ENCODE results near the gene SMAD6. TPM values are rescaled to one million over a fixed set of nuclear protein-coding genes. Genes with fewer than 3 reads are reported as not detected.
"Not testable (repeated sequence)": the region's sequence is repeated elsewhere in the genome, so short reads cannot be mapped to it uniquely, and the experiment has no call there.

Gene SMAD6
- polyA plus RNA-seq, 4 donors: 13.8 to 50.2 (median 26.8) TPM

- no peak for DNase-seq (ENCODE audit: low read depth in 4 of 4, low spot score in 3 of 4)
Measured at GRCh38 chr15:66753687-66754377, 51.8 kb downstream of the SMAD6 start.

DNA sequence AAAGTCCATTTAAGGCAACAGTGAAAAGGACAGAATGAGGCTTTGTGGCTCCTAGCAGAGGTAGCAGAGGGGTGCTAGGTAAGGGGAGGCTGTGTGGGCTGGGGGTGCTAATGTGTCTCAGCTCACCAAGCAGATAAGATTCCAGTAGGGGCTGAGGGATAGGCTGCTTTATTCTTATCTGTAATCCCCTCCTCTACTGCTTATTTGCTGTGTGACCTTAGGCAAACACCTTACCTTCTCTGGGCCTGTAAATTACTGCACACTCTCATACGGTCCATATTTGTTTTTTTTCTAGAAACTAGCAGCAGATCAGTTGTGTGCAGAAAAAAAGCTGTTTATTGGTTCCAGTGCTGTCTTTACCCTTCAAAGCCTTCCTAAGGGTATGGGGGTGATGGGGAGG, 52.8 kb downstream of the SMAD6 start:
- no peak for DNase-seq (ENCODE audit: low read depth in 4 of 4, low spot score in 3 of 4)

GRCh38 chr15:66755298-66756068, 53.4 kb downstream of the SMAD6 start:
- no peak for DNase-seq (ENCODE audit: low read depth in 4 of 4, low spot score in 3 of 4)

GRCh38 chr15:66756295-66756694, 54.3 kb downstream of the SMAD6 start:
- DNase-seq (ENCODE audit: low read depth in 4 of 4, low spot score in 3 of 4): no peak

GRCh38 chr15:66757030-66757429, 55.0 kb downstream of the SMAD6 start:
- no peak for DNase-seq (ENCODE audit: low read depth in 4 of 4, low spot score in 3 of 4)

- no peak for DNase-seq (ENCODE audit: low read depth in 4 of 4, low spot score in 3 of 4)
Measured at GRCh38 chr15:66757521-66757920, 55.5 kb downstream of the SMAD6 start.

DNA sequence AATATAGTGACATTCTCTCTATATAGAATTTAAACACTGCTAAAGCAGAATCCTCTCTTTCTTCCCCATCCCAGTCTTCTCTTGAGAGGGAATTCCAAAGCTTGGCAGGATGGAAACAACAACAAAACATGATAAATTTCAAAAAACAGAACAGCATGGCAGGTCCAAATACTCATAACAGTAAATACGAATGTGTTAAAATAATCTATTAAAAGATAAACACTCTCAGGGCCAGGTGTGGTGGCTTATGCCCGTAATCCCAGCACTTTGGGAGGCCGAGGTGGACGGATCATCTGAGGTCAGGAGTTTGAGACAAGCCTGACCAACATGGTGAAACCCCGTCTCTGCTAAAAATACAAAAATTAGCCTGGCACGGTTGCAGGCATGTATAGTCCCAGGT, 56.2 kb downstream of the SMAD6 start:
- not testable (repeated sequence) for DNase-seq (ENCODE audit: low read depth in 4 of 4, low spot score in 3 of 4)

- DNase-seq (ENCODE audit: low read depth in 4 of 4, low spot score in 3 of 4): no peak
Measured at GRCh38 chr15:66758844-66759243, 56.8 kb downstream of the SMAD6 start.

- no peak for DNase-seq (ENCODE audit: low read depth in 4 of 4, low spot score in 3 of 4)
Measured at GRCh38 chr15:66760097-66760967, 58.3 kb downstream of the SMAD6 start.

GRCh38 chr15:66760968-66761725, 59.1 kb downstream of the SMAD6 start:
- no peak for DNase-seq (ENCODE audit: low read depth in 4 of 4, low spot score in 3 of 4)

DNA sequence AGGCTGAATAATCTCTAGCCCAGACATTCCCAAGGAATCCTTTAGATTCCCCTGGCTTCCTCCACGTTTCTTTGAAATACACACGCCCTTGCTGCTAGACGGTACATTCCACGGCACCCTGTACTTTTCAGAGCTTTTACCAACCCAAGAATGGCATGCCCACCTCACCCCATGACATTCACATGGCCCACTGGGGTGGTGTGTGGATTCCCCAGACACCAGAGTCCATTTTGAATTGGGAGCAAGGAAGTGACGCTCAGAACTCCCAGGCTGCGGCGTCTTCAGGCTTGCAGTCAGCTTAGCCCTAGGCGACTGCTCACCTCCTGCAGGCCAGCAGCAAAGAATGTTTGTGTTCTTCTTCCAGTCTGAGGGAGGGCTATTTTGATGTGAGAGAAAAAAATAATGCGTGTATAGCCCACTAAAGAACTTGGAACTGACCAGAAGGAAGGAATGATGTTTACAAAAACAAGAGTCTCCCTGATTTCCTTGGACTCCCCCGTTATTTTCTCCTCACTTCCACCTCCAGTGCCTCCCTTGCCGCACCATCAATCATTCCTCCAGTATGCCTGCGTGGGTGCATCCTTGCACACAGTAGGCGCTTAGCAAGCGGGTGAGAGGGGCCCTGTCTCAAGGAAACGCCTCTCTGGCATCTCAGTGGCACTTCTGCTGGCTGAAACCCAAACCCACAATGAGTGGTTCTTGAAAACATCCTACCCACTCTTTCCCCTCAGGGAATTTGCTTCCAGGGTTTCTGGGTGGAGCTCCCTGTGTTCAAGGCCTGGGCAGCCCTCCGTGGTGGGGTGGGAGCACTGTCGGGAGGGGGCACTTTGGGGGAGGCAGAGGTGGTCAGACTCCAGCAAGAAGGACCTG, 59.9 kb downstream of the SMAD6 start:
- no peak for DNase-seq (ENCODE audit: low read depth in 4 of 4, low spot score in 3 of 4)

- DNase-seq (ENCODE audit: low read depth in 4 of 4, low spot score in 3 of 4): no peak
Measured at GRCh38 chr15:66763186-66764071, 61.4 kb downstream of the SMAD6 start.

- no peak for DNase-seq (ENCODE audit: low read depth in 4 of 4, low spot score in 3 of 4)
Measured at GRCh38 chr15:66764072-66764786, 62.2 kb downstream of the SMAD6 start.

- DNase-seq (ENCODE audit: low read depth in 4 of 4, low spot score in 3 of 4): peak; percentile 77 to 88 (median 85)
Measured at GRCh38 chr15:66765478-66766281, 63.6 kb downstream of the SMAD6 start.

- no peak for DNase-seq (ENCODE audit: low read depth in 4 of 4, low spot score in 3 of 4)
Measured at GRCh38 chr15:66766282-66767230, 64.5 kb downstream of the SMAD6 start.

DNA sequence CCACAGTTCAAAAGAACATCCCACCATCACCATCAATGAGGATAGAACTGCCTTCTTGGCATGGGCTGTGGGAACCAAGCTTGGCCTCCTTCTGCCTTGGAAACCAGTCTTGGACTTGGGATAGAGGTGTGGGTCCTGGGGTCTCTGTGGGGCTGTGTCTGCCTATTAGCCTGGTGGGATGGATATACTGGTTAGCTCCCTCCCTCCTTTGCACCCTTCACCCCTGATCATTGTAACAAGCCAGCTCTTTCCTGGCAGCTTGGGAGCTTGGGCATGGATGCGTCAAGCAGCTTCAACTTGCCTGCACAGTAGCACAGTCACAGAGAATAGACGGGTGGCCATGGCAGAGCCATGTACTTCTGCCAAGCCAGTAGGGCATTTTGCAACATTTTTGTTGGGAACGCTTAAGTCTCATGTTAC, 65.2 kb downstream of the SMAD6 start:
- no peak for DNase-seq (ENCODE audit: low read depth in 4 of 4, low spot score in 3 of 4)

Measured in left renal pelvis (tissue), 4 donors.